Measurements from ENCODE around the gene MBNL1. TPM values are rescaled to one million over a fixed set of nuclear protein-coding genes. Genes with fewer than 3 reads are reported as not detected.

MBNL1 gene
- total RNA-seq, 2 donors from 2014 or later: 641 to 725 TPM

DNA sequence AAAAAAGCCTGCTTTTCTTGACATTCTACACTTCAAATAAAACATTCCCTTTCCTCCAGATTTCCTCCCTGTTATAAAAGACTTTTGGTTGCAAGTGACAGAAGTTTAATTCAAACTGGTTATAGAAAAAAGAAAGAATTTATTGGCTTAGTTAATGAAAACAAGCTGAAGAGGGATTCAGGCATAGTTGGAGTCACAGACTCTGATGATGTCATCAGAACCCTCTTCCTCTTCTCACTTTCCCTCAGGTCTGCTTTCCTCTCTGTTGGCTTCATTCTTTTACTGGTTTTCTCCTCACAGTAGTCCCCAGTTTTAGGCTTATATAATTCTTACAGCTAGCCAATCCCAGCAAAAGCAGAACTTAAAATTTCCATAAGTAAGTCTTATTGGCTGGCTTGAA is 32.0 kb upstream of the MBNL1 start:
- no peaks in the 10 kb centered on the region for H3K27me3 Mint-ChIP-seq
- no peaks in the 10 kb centered on the region for H3K9me3 ChIP-seq (ENCODE audit: control insufficient read depth, low read length, poor library complexity, severe bottlenecking)
- peaks cover 39% of the 10 kb centered on the region for H3K4me1 Mint-ChIP-seq
- no peak for ATAC-seq
- H3K4me3 Mint-ChIP-seq: no peak overlapping the region
- H3K36me3 Mint-ChIP-seq (ENCODE audit: low read depth): no peaks in the 10 kb centered on the region
- H3K27ac Mint-ChIP-seq: peak overlapping the region; percentile 98
- no peak for DNase-seq

DNA sequence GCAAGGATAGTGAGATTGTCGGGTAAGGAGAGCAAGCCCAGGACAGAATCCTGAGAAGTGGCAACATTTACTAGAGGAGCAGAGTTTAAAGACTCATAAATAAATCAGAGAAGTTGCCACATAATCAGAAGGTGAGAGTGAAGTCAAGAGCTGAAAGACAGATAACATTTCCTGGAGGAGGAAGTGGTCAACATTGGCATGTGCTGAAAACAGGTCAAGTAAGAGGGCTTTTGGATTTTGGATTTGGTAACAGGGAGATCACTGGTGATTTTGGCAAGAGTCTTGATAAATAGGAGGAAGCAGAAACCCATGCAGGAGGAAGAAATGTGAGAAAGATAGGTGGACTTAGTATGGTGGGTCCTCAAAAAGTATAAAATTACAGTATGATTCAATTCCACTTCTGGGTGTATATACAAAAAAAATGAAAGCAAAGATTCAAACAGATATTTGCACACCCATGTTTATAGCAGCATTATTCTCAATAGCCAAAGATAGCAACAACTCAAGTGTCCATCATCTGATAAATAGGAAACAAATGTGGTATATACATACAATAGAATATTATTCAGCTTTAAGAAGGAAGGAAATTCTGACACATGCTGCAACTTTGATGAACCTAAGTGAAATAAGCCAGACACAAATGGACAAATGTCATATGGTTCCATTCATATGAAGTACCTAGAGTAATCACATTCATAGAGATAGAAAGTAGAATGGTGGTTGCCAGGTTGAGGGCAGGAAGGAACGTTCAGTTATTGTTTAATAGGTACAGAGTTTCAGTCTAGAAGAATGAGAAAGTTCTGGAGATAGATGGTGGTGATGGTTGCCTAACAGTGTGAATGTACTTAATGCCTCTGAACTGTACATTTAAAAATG is 27.3 kb upstream of the MBNL1 start:
- no peaks in the 10 kb centered on the region for H3K36me3 Mint-ChIP-seq (ENCODE audit: low read depth)
- H3K4me1 Mint-ChIP-seq: peaks cover 41% of the 10 kb centered on the region
- no peaks in the 10 kb centered on the region for H3K27me3 Mint-ChIP-seq
- H3K9me3 ChIP-seq (ENCODE audit: control insufficient read depth, low read length, poor library complexity, severe bottlenecking): no peaks in the 10 kb centered on the region
- DNase-seq (no peak), ATAC-seq (peak; percentile 17)
- H3K4me3 Mint-ChIP-seq: peak overlapping the region; percentile 95
- peak overlapping the region; percentile 98 for H3K27ac Mint-ChIP-seq

DNA sequence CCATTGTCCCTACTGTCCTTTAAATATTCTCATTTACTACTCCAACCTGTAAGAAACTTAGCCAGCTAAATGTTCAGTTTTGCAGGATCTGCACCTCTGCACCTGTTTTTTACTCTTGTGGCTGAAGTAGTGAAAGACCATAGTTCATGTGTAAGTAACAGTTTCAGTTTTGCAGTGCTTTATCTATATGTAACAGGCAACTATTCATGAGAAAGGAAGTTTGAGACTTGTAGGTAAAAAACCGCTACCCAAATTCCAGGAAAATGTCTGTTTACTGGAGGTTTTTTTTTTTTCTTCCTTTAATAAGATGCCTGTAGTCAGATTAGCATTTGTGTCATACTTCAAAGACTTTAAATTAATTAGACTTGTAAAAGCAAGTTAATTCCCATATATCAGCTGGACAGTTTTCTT is 25.4 kb upstream of the MBNL1 start:
- Mint-ChIP-seq H3K4me1 (peaks cover 36% of the 10 kb centered on the region), H3K27me3 (no peaks in the 10 kb centered on the region)
- no peak for DNase-seq

DNA sequence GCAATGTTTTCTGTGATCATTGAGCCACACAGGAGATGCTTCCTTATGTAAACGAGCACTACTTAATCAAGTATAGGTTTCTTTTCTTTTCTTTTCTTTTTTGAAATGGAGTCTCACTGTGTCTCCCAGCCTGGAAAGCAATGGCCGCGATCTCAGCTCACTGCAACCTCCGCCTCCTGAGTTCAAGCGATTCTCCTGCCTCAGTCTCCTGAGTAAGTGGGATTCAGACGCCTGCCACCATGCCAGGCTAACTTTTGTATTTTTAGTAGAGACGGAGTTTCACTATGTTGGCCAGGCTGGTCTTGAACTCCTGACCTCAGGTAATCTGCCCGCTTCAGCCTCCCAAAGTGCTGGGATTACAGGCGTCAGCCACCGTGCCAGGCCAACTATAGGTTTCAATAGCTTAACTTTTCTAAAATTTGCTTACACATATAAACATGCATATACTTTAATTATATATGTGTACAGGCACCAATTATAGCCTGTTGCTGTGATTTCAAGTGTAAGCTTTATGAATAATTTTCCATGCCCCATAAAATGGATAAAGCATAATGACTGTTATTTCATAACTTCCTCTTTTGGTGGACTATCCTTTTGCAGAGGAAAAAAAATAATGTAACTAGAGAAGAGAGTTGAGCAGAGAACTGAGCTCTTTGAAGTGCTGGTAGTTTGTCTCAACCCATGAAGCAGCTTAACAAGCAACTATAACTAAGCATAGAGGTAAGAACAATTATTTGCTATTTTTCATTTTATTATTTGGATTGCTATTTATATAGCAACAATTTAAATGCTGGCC is 24.8 kb upstream of the MBNL1 start:
- Mint-ChIP-seq H3K27me3 (no peaks in the 10 kb centered on the region), H3K27ac (peak overlapping the region; percentile 98), H3K4me1 (peaks cover 36% of the 10 kb centered on the region), H3K4me3 (peak overlapping the region; percentile 95), H3K36me3 (ENCODE audit: low read depth) (peaks cover 2% of the 10 kb centered on the region)
- peak; percentile 55 for ATAC-seq
- DNase-seq: peak in 1 of 3 donors; percentile 13
- no peaks in the 10 kb centered on the region for H3K9me3 ChIP-seq (ENCODE audit: control insufficient read depth, low read length, poor library complexity, severe bottlenecking)

More for the DNA sequence above, 25.4 kb upstream of the MBNL1 start:
- H3K36me3 Mint-ChIP-seq (ENCODE audit: low read depth): peaks cover 2% of the 10 kb centered on the region
- peak overlapping the region; percentile 98 for H3K27ac Mint-ChIP-seq
- H3K4me3 Mint-ChIP-seq: peak overlapping the region; percentile 95
- H3K9me3 ChIP-seq (ENCODE audit: control insufficient read depth, low read length, poor library complexity, severe bottlenecking): no peaks in the 10 kb centered on the region
- ATAC-seq: peak; percentile 73

DNA sequence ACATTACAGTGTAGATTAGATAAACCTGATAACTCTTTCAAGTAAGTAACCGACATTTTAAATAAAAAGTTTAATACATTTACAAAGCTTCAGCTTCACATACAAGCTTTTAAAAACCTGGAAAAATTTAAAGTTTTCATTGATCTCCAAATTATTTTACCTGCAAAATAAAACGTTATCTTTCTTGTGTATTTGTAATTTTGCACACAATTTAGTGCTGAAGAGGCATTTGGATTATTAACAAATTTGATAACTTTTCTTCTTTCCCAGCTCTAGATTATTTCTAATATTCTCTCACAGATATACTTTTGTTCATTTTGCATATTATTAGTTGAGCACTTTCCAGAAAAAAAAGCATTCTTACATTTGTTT is 24.2 kb upstream of the MBNL1 start:
- no peaks in the 10 kb centered on the region for H3K9me3 ChIP-seq (ENCODE audit: control insufficient read depth, low read length, poor library complexity, severe bottlenecking)
- no peaks in the 10 kb centered on the region for H3K27me3 Mint-ChIP-seq
- H3K4me1 Mint-ChIP-seq: peaks cover 36% of the 10 kb centered on the region
- ATAC-seq (no peak), DNase-seq (no peak)
- H3K4me3 Mint-ChIP-seq: peak overlapping the region; percentile 95
- H3K27ac Mint-ChIP-seq: peak overlapping the region; percentile 98
- H3K36me3 Mint-ChIP-seq (ENCODE audit: low read depth): peaks cover 2% of the 10 kb centered on the region

DNA sequence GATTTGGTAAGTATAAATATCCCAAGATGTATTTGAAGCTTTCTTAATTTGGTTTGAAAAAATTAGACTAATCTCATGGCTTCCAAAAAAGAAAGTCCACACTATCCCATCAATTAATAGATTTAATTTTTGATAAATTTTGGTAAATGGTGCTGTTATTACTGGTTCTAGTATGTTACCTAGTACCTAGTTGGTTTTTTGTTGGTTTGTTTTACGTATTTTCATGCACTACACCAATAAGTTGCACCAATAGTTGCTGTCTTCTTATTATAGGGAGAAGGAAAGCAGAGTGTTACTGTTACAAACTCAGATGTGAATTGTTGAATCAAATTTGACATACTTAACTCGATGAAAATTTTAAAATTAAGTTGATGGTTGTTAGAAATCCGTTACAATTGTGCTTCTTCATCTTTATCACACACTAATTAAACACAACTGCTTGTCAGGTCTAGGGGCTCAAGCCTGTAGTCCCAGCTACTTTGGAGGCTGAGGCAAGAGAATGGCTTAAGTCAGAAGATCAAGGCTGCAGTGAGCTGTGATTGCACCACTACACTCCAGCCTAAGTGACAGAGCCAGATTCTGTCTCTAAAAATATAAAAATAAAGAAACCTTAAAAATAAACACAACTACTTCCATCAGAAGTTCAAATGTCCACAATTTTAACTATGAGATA is 23.1 kb upstream of the MBNL1 start:
- DNase-seq (no peak), ATAC-seq (peak; percentile 35)
- Mint-ChIP-seq H3K4me3 (peak overlapping the region; percentile 91), H3K27me3 (no peaks in the 10 kb centered on the region), H3K36me3 (ENCODE audit: low read depth) (peaks cover 2% of the 10 kb centered on the region), H3K27ac (peak overlapping the region; percentile 98), H3K4me1 (peaks cover 28% of the 10 kb centered on the region)
- H3K9me3 ChIP-seq (ENCODE audit: control insufficient read depth, low read length, poor library complexity, severe bottlenecking): no peaks in the 10 kb centered on the region

DNA sequence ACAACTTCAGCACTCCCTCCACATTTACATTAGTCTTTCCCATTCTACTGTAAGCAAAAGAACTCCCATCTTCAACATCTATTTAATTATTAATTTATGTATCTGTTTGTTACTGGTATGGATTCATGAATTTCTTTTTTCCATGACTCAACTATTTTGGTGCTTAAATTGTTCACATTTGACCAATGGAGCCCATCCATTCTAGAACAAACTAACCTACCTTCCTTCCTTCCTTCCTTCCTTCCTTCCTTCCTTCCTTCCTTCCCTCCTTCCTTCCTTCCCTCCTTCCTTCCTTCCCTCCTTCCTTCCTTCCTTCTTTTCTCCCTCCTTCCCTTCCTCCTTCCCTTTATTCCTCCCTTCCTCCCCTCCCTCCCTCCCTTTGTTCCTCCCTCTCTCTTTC is 16.8 kb upstream of the MBNL1 start:
- ATAC-seq (no peak), DNase-seq (no peak)
- H3K4me1 Mint-ChIP-seq: peaks cover 39% of the 10 kb centered on the region
- no peaks in the 10 kb centered on the region for H3K9me3 ChIP-seq (ENCODE audit: control insufficient read depth, low read length, poor library complexity, severe bottlenecking)
- peak overlapping the region; percentile 98 for H3K27ac Mint-ChIP-seq
- peaks cover 4% of the 10 kb centered on the region for H3K36me3 Mint-ChIP-seq (ENCODE audit: low read depth)
- H3K27me3 Mint-ChIP-seq: no peaks in the 10 kb centered on the region
- H3K4me3 Mint-ChIP-seq: peak overlapping the region; percentile 12

DNA sequence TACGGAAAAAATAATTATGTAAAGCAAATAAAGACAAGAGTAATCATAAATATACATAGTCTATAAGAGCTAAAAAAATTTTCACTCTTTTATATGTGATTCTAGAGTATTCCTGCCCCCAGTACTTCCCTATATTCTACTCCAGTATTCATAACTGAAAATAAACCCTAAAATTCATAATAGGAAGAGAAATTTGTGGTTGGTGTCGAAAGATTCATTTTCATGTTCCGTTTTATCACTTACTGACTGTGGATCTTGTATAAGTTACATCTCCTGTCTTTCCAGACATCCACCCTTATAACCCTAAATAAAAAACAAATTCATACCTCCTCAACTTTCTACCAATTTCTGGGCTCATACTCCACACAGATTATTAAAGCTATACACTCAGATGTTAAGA is 16.0 kb upstream of the MBNL1 start:
- peaks cover 46% of the 10 kb centered on the region for H3K4me1 Mint-ChIP-seq
- ATAC-seq (no peak), DNase-seq (no peak)
- H3K27me3 Mint-ChIP-seq: no peaks in the 10 kb centered on the region
- H3K27ac Mint-ChIP-seq: peak overlapping the region; percentile 98
- peak overlapping the region; percentile 7 for H3K4me3 Mint-ChIP-seq
- H3K36me3 Mint-ChIP-seq (ENCODE audit: low read depth): peaks cover 4% of the 10 kb centered on the region
- H3K9me3 ChIP-seq (ENCODE audit: control insufficient read depth, low read length, poor library complexity, severe bottlenecking): no peaks in the 10 kb centered on the region

DNA sequence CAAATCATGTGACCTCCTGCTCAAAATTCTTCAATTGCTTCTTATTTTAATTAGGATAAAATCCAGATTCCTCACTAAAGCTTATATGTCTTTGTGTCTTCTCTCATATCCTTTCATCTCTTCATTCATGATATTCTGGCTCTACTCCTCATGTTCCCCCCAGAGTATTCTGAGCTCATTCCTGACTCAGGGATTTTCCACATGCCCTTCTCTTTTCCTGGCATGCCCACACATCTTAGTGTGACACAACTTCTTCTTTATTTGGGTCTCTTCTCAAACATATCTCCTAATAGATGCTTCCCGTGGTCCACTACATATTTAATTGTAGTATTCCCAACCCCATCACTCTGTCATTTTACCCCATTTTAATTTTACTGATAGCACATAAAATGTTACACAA is 15.2 kb upstream of the MBNL1 start:
- H3K36me3 Mint-ChIP-seq (ENCODE audit: low read depth): peaks cover 4% of the 10 kb centered on the region
- no peak for DNase-seq
- peaks cover 50% of the 10 kb centered on the region for H3K4me1 Mint-ChIP-seq
- ATAC-seq: no peak
- H3K27me3 Mint-ChIP-seq: no peaks in the 10 kb centered on the region
- H3K9me3 ChIP-seq (ENCODE audit: control insufficient read depth, low read length, poor library complexity, severe bottlenecking): no peaks in the 10 kb centered on the region
- no peak overlapping the region for H3K4me3 Mint-ChIP-seq
- peak overlapping the region; percentile 98 for H3K27ac Mint-ChIP-seq

DNA sequence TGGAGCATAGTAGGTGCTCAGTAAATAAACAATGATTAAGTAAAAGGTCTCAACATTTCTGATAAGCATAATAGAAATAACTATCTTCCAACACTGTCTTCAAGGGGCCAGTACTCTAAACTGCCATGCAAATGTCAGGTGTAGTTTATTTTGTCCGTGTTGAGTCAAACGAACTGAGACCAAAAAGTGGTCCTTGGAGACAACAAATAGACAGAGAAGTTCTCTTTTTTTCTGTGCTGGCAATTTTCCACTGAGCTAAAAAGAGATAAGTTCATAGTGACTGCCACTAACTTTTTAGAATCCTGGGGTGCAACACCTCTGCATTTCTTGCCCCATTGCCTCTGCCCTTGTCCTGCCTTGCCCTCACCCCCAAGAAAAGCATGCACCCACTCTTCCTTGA is 14.7 kb upstream of the MBNL1 start:
- ATAC-seq (no peak), DNase-seq (no peak)
- no peaks in the 10 kb centered on the region for H3K9me3 ChIP-seq (ENCODE audit: control insufficient read depth, low read length, poor library complexity, severe bottlenecking)
- no peak overlapping the region for H3K4me3 Mint-ChIP-seq
- peaks cover 55% of the 10 kb centered on the region for H3K4me1 Mint-ChIP-seq
- H3K27me3 Mint-ChIP-seq: no peaks in the 10 kb centered on the region
- peaks cover 4% of the 10 kb centered on the region for H3K36me3 Mint-ChIP-seq (ENCODE audit: low read depth)
- peak overlapping the region; percentile 98 for H3K27ac Mint-ChIP-seq

DNA sequence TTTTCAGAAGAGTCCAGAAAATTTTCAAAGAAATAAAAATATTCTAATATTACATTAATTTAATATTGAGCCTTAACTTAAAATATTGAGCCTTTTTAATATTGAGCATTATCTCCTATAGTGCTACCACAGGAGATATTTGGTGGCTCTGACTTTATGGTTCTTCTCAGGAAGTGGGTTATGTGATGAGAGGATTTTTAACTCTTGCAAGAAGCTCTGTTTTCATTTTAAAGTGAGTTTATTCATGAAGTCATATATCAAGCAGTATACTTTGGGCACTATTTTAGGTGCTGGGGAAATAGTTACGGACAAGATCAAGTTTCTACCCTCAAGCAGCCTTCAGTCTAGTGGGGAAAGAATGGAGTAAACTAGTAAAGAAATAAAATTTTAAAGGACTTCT is 13.4 kb upstream of the MBNL1 start:
- no peak for DNase-seq
- H3K4me3 Mint-ChIP-seq: peak overlapping the region; percentile 78
- H3K27me3 Mint-ChIP-seq: no peaks in the 10 kb centered on the region
- ATAC-seq: no peak
- peak overlapping the region; percentile 98 for H3K27ac Mint-ChIP-seq
- no peaks in the 10 kb centered on the region for H3K9me3 ChIP-seq (ENCODE audit: control insufficient read depth, low read length, poor library complexity, severe bottlenecking)
- peaks cover 4% of the 10 kb centered on the region for H3K36me3 Mint-ChIP-seq (ENCODE audit: low read depth)
- peaks cover 64% of the 10 kb centered on the region for H3K4me1 Mint-ChIP-seq

DNA sequence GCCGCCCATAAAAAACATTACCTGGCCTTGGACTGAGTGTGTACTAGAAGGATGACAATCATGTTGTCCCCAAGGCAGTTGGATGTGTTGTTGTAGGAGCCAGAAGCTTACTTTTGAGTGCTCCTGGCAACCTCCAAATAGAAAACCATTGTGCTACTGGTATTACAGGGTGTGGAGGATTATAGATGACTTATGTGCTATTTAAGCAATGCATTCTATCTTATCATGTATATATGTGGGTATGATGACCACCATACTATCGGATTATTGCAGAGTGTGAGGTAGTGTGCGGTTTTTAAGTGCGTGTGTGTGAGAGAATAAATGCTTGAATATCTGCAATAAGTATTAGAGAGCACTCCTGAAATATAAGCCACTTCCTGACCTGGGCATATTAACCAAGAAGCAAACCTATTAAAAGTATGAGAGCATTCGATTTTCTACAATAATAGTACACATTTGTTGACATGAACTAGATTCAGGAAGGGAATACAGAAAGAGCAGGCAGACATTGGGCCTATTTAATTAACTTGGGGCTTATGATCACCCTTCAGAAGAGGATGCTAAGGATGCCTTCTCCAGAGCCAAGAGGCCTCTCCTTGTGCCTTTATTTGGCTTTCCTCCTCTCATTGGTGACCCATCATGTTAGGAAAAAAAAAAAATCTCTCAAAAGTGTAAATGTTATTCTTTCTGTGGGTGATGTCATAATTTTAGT is 11.7 kb upstream of the MBNL1 start:
- H3K4me3 Mint-ChIP-seq: peak overlapping the region; percentile 78
- peak overlapping the region; percentile 98 for H3K27ac Mint-ChIP-seq
- peaks cover 4% of the 10 kb centered on the region for H3K36me3 Mint-ChIP-seq (ENCODE audit: low read depth)
- no peaks in the 10 kb centered on the region for H3K27me3 Mint-ChIP-seq
- peaks cover 69% of the 10 kb centered on the region for H3K4me1 Mint-ChIP-seq
- DNase-seq (no peak), ATAC-seq (peak; percentile 15)
- H3K9me3 ChIP-seq (ENCODE audit: control insufficient read depth, low read length, poor library complexity, severe bottlenecking): no peaks in the 10 kb centered on the region
